OCI-LY1 (cell line): ENCODE data around the gene SLC12A4.
"Not testable (repeated sequence)": the region's sequence is repeated elsewhere in the genome, so short reads cannot be mapped to it uniquely, and the experiment has no call there.

ENCODE experiments used
- H2AFZ ChIP-seq: fragments of 200-600 bp; sonication (generic), shearing (Covaris generic); 2 replicates; pipeline ENCODE4 v1.6.0; 2014; ENCODE audit warnings: antibody characterized with exemption, mild to moderate bottlenecking, low read length
- H3F3A ChIP-seq: fragments of 200-600 bp; sonication (generic), shearing (Covaris generic); 2 replicates; pipeline ENCODE4 v1.6.0; 2014; ENCODE audit warnings: mild to moderate bottlenecking, antibody characterized with exemption, low read length, moderate library complexity; ENCODE audit not compliant: insufficient read depth
- H3K27ac ChIP-seq: fragments of 200-600 bp; sonication (generic); 2 replicates; pipeline ENCODE4 v1.5.1; 2014; ENCODE audit warnings: low read length, mixed run types, mild to moderate bottlenecking, low read depth; ENCODE audit not compliant: poor library complexity, severe bottlenecking
- H3K27me3 ChIP-seq: fragments of 200-600 bp; sonication (generic); 2 replicates; pipeline ENCODE4 v1.6.0; 2014; ENCODE audit warnings: antibody characterized with exemption, mild to moderate bottlenecking, low read length, moderate library complexity; ENCODE audit not compliant: insufficient read depth
- H3K36me3 ChIP-seq: fragments of 200-600 bp; sonication (generic); 2 replicates; pipeline ENCODE4 v1.6.1; 2014; ENCODE audit warnings: mild to moderate bottlenecking, antibody characterized with exemption, low read length, moderate library complexity, mixed read lengths; ENCODE audit not compliant: insufficient read depth
- H3K4me1 ChIP-seq: fragments of 200-600 bp; sonication (generic); 2 replicates; pipeline ENCODE4 v1.5.1; 2014; ENCODE audit warnings: mild to moderate bottlenecking, low read length, moderate library complexity; ENCODE audit not compliant: insufficient read depth, severe bottlenecking
- H3K4me2 ChIP-seq: fragments of 200-600 bp; sonication (generic), shearing (Covaris generic); 2 replicates; pipeline ENCODE4 v1.6.1; 2014; ENCODE audit warnings: low read length
- H3K4me3 ChIP-seq: fragments of 200-600 bp; sonication (generic); 2 replicates; pipeline ENCODE4 v1.5.1; 2014; ENCODE audit warnings: low read length, low read depth, mild to moderate bottlenecking, mixed read lengths; ENCODE audit not compliant: poor library complexity, severe bottlenecking
- H3K79me2 ChIP-seq: fragments of 200-600 bp; shearing (Covaris generic); 2 replicates; pipeline ENCODE4 v1.6.1; 2016; ENCODE audit warnings: mixed run types, low read length, mixed read lengths; ENCODE audit not compliant: insufficient read depth
- H3K9ac ChIP-seq: fragments of 200-600 bp; sonication (generic), shearing (Covaris generic); 2 replicates; pipeline ENCODE4 v1.6.1; 2014; ENCODE audit warnings: mild to moderate bottlenecking, low read length, mixed read lengths
- H3K9me2 ChIP-seq: fragments of 200-600 bp; sonication (generic), shearing (Covaris generic); 2 replicates; pipeline ENCODE4 v1.6.1; 2014; ENCODE audit warnings: low read depth, mild to moderate bottlenecking, low read length, mixed read lengths
- H3K9me3 ChIP-seq: fragments of 200-600 bp; shearing (Covaris generic); 2 replicates; pipeline ENCODE4 v1.6.1; 2014; ENCODE audit warnings: low read length, mixed read lengths
- H4K20me1 ChIP-seq: fragments of 200-600 bp; sonication (generic), shearing (Covaris generic); 2 replicates; pipeline ENCODE4 v1.6.0; 2016; ENCODE audit warnings: mild to moderate bottlenecking, low read length; ENCODE audit not compliant: insufficient read depth
- EZH2 ChIP-seq: fragments of 200-600 bp; sonication (generic), shearing (Covaris generic); IDR thresholded peaks from 2 replicates; pipeline ENCODE4 v1.8.0; 2017; ENCODE audit warnings: borderline replicate concordance, mixed run types, mild to moderate bottlenecking, antibody characterized with exemption, low read length, moderate library complexity, mixed read lengths
- TF ChIP-seq, protein P1 (sequence below): fragments of 200-600 bp; sonication (generic), shearing (Covaris generic); IDR thresholded peaks from 2 replicates; pipeline ENCODE4 v1.5.1; 2017; ENCODE audit warnings: mild to moderate bottlenecking, antibody characterized with exemption, low read length, moderate library complexity, mixed read lengths

SLC12A4 gene

DNA sequence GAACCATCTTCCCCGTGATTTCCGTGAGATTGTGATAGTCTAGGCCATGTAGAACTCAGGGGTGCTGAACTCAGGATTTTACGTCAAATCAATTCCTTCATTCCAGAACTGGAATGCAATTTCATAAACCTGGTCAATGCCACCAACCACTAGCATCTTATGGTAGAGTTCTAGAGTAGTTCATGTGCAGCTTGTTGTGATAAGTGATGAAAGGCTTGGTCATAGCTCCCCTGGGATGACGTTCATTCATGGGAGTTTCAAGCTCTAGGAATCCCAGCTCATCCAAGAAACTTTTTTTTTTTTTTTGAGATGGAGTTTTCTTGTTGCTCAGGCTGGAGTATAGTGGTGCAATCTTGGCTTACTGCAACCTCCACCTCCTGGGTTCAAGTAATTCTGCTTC is 34.6 kb upstream of the SLC12A4 start:
- TF ChIP-seq, protein P1, sequence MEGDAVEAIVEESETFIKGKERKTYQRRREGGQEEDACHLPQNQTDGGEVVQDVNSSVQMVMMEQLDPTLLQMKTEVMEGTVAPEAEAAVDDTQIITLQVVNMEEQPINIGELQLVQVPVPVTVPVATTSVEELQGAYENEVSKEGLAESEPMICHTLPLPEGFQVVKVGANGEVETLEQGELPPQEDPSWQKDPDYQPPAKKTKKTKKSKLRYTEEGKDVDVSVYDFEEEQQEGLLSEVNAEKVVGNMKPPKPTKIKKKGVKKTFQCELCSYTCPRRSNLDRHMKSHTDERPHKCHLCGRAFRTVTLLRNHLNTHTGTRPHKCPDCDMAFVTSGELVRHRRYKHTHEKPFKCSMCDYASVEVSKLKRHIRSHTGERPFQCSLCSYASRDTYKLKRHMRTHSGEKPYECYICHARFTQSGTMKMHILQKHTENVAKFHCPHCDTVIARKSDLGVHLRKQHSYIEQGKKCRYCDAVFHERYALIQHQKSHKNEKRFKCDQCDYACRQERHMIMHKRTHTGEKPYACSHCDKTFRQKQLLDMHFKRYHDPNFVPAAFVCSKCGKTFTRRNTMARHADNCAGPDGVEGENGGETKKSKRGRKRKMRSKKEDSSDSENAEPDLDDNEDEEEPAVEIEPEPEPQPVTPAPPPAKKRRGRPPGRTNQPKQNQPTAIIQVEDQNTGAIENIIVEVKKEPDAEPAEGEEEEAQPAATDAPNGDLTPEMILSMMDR = no peak
- Histone ChIP-seq H3K9me3 (no peaks in the 10 kb centered on the region), H3K27ac (no peak overlapping the region), H3K9ac (no peak overlapping the region), H3K4me2 (no peak overlapping the region), H4K20me1 (no peaks in the 10 kb centered on the region), H3F3A (no peaks in the 10 kb centered on the region), H3K4me3 (no peak overlapping the region), H3K79me2 (no peaks in the 10 kb centered on the region), H2AFZ (no peak overlapping the region), H3K9me2 (no peaks in the 10 kb centered on the region), H3K4me1 (peaks cover 37% of the 10 kb centered on the region), H3K36me3 (no peaks in the 10 kb centered on the region), H3K27me3 (no peaks in the 10 kb centered on the region)

- no peaks in the 10 kb centered on the region for H3K27me3 ChIP-seq
- TF ChIP-seq, protein P1 = no peak
- no peak for TF ChIP-seq EZH2
- peaks cover 25% of the 10 kb centered on the region for H3K4me1 ChIP-seq
- H3K4me2 ChIP-seq = peak overlapping the region; percentile 51; the same call in 1 of the 2 replicates
- peak overlapping the region; percentile 49; the same call in 1 of the 2 replicates for H3K9ac ChIP-seq
- H3K79me2 ChIP-seq = no peaks in the 10 kb centered on the region
- no peaks in the 10 kb centered on the region for H4K20me1 ChIP-seq
- 0 out of 2 replicates have a peak overlapping the region, but pooled peaks have one; percentile 80 for H2AFZ ChIP-seq
- no peaks in the 10 kb centered on the region for H3K36me3 ChIP-seq
- H3K27ac ChIP-seq = peak overlapping the region; percentile 86
- H3F3A ChIP-seq = no peaks in the 10 kb centered on the region
- H3K9me3 ChIP-seq = no peaks in the 10 kb centered on the region
- H3K9me2 ChIP-seq = no peaks in the 10 kb centered on the region
- no peak overlapping the region for H3K4me3 ChIP-seq
Observed at GRCh38 chr16:68000450-68000849, 32.0 kb upstream of the SLC12A4 start.

GRCh38 chr16:67999985-68000384 is 31.5 kb upstream of the SLC12A4 start:
- Histone ChIP-seq H2AFZ (peak overlapping the region; percentile 80; the same call in 1 of the 2 replicates), H3K9me3 (no peaks in the 10 kb centered on the region), H3K36me3 (no peaks in the 10 kb centered on the region), H3K27ac (peak overlapping the region; percentile 86), H3K4me1 (peaks cover 21% of the 10 kb centered on the region), H3F3A (no peaks in the 10 kb centered on the region), H4K20me1 (no peaks in the 10 kb centered on the region), H3K4me3 (peak overlapping the region; percentile 41), H3K4me2 (peak overlapping the region; percentile 51), H3K27me3 (no peaks in the 10 kb centered on the region), H3K9me2 (no peaks in the 10 kb centered on the region), H3K79me2 (no peaks in the 10 kb centered on the region), H3K9ac (peak overlapping the region; percentile 49; the same call in 1 of the 2 replicates)
- TF ChIP-seq EZH2 = no peak
- TF ChIP-seq, protein P1 = no peak

DNA sequence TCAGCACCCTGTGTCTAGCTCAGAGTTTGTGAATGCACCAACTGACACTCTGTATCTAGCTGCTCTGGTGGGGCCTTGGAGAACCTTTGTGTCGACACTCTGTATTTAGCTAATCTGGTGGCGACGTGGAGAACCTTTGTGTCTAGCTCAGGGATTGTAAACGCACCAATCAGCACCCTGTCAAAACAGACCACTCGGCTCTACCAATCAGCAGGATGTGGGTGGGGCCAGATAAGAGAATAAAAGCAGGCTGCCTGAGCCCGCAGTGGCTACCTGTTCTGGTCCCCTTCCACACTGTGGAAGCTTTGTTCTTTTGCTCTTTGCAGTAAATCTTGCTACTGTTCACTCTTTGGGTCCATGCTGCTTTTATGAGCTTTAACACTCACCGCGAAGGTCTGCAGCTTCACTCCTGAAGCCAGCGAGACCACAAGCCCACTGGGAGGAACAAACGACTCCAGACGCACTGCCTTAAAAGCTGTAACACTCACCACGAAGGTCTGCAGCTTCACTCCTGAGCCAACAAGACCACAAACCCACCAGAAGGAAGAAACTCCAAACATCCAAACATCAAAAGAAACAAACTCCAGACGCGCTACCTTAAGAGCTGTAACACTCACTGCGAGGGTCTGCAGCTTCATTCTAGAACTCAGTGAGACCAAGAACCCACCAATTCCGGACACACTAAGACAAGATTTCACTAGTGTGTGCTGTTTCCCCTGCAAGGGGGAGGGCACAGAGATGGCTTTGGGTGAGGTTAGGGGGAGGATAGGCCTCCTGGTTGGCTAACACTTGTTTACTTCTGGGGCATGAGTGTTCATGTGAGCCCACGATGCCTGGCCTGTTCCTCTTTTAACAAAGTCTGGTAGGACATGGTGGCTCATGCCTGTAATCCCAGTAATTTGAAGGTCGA is 30.6 kb upstream of the SLC12A4 start, which contains the start of gene DPEP2:
TSS of gene DPEP2 (minus strand) at position 706 of the 910 bp plus-strand sequence. CDS start 6,272 bp downstream, outside the sequence.
- Histone ChIP-seq H3K27ac (peak within 1 kb of the TSS; percentile 86), H3K4me3 (peak within 1 kb of the TSS; percentile 41), H3K4me1 (peaks cover 21% of the 10 kb centered on the region), H3K9ac (peak within 1 kb of the TSS; percentile 49; the same call in 1 of the 2 replicates), H3K4me2 (peak within 1 kb of the TSS; percentile 51), H2AFZ (peak within 1 kb of the TSS; percentile 80; the same call in 1 of the 2 replicates)
- H3K36me3 ChIP-seq, H3K9me3 ChIP-seq, H3F3A ChIP-seq, H3K79me2 ChIP-seq, H4K20me1 ChIP-seq, H3K27me3 ChIP-seq, H3K9me2 ChIP-seq: not testable (repeated sequence)

GRCh38 chr16:67998231-67998778 is 29.9 kb upstream of the SLC12A4 start:
- H3K9me3 ChIP-seq, H3K79me2 ChIP-seq, H3K4me2 ChIP-seq, H3K9ac ChIP-seq, H3K4me3 ChIP-seq, H3K36me3 ChIP-seq, H2AFZ ChIP-seq, H3K9me2 ChIP-seq, H3F3A ChIP-seq, H3K27me3 ChIP-seq, H4K20me1 ChIP-seq: not testable (repeated sequence)
- Histone ChIP-seq H3K4me1 (peaks cover 28% of the 10 kb centered on the region), H3K27ac (peak overlapping the region; percentile 86)
